Breast epithelium (tissue), 4 donors: Measurements from ENCODE around the gene CCDC152. TPM values are rescaled to one million over a fixed set of nuclear protein-coding genes. Genes with fewer than 3 reads are reported as not detected.

Experiments used
- DNase-seq, 2 donors: peaks; one replicate each; pipeline ENCODE4 v3.0.0-alpha.2; 2019; ENCODE audit warnings: low spot score in 2 of 2
- H3K27ac ChIP-seq, 2 donors: fragments of 200-600 bp; sonication (generic) in 1 of 2; one replicate each; pipeline ENCODE4 v1.5.1; 2016 to 2019; ENCODE audit warnings: mild to moderate bottlenecking in 1 of 2
- H3K27me3 ChIP-seq, 2 donors: fragments of 200-600 bp; sonication (generic) in 1 of 2; one replicate each; pipeline versions ENCODE4 v1.5.1 to v1.6.0; 2017 to 2019; ENCODE audit warnings: control low read depth in 1 of 2, mild to moderate bottlenecking in 1 of 2
- H3K36me3 ChIP-seq: fragments of 200-600 bp; one replicate; pipeline ENCODE4 v1.5.1; 2019
- H3K4me1 ChIP-seq, 2 donors: fragments of 200-600 bp; sonication (generic); one replicate each; pipeline ENCODE4 v1.5.1; 2016 to 2019; ENCODE audit warnings: control low read depth in 1 of 2
- H3K4me3 ChIP-seq, 3 donors: fragments of 200-600 bp; sonication (generic); 1 replicate in 2 of 3; 2 replicates in 1 of 3; pipeline ENCODE4 v1.5.1; 2016 to 2019; ENCODE audit warnings: mild to moderate bottlenecking in 3 of 3, moderate library complexity in 2 of 3
- H3K9me3 ChIP-seq, 2 donors: fragments of 200-600 bp; sonication (generic) in 1 of 2; one replicate each; pipeline ENCODE4 v1.5.1; 2016 to 2019; ENCODE audit warnings: control low read depth in 1 of 2
- POLR2A ChIP-seq: fragments of 450-650 bp; IDR thresholded peaks from one replicate; pipeline ENCODE4 v1.6.1; 2016; ENCODE audit warnings: antibody characterized with exemption, mild to moderate bottlenecking, moderate library complexity
- POLR2AphosphoS5 ChIP-seq, 3 donors: sonication (generic); formaldehyde crosslinking; IDR thresholded peaks; one replicate each; pipeline ENCODE4 v1.6.1; 2017; ENCODE audit warnings: antibody characterized with exemption in 3 of 3
- intact Hi-C: fragments of 100-400 bp; cut with DNase I; formaldehyde crosslinking; loops from one replicate; pipeline ENCODE4 v1.15.1; 2023; ENCODE audit warnings: low total_unique reads
- total RNA-seq, 3 donors: library from RNA; depleted of rRNA; stranded (reverse); fragments of >200 nt; gene quantifications; one replicate each; pipeline ENCODE4 v1.1.0, GENCODE V29; 2016
- TF ChIP-seq, protein P1 (sequence below), 3 donors: fragments of 450-650 bp; IDR thresholded peaks; one replicate each; pipeline ENCODE4 v1.5.1; 2016 to 2017; ENCODE audit warnings: antibody characterized with exemption in 3 of 3, mild to moderate bottlenecking in 3 of 3, moderate library complexity in 3 of 3

The CCDC152 gene
- total RNA-seq, 3 donors from 2014 or later: 0.88 to 1.3 (median 0.96) TPM

DNA sequence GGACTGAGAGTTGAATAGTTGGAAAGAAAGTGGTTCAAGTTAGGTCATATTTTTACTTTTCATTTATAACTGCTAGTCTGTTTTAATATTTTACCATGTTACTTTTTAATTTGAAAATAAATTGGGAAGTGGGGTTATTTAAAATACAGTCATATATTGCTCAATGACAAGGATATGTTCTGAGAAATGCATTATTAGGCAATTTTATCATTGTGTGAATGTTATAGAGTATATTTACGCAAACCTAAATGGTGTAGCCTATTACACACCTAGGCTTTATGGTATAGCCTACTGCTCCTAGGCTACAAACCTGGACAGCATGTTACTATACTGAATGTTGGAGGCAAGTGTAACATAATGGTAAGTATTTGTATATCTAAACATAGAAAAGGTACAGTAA lies 5.2 kb downstream of the CCDC152 start:
- no peaks in the 10 kb centered on the region for H3K4me1 ChIP-seq
- H3K4me3 ChIP-seq: no peak overlapping the region
- DNase-seq: no peak
- TF ChIP-seq POLR2AphosphoS5 (IDR thresholded peaks at IDR 0.05): no peak
- TF ChIP-seq POLR2A: no peak
- TF ChIP-seq, protein P1, sequence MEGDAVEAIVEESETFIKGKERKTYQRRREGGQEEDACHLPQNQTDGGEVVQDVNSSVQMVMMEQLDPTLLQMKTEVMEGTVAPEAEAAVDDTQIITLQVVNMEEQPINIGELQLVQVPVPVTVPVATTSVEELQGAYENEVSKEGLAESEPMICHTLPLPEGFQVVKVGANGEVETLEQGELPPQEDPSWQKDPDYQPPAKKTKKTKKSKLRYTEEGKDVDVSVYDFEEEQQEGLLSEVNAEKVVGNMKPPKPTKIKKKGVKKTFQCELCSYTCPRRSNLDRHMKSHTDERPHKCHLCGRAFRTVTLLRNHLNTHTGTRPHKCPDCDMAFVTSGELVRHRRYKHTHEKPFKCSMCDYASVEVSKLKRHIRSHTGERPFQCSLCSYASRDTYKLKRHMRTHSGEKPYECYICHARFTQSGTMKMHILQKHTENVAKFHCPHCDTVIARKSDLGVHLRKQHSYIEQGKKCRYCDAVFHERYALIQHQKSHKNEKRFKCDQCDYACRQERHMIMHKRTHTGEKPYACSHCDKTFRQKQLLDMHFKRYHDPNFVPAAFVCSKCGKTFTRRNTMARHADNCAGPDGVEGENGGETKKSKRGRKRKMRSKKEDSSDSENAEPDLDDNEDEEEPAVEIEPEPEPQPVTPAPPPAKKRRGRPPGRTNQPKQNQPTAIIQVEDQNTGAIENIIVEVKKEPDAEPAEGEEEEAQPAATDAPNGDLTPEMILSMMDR (IDR thresholded peaks at IDR 0.05): no peak
- intact Hi-C loops: no loop called here
- H3K36me3 ChIP-seq: no peaks in the 10 kb centered on the region
- no peaks in the 10 kb centered on the region for H3K9me3 ChIP-seq
- no peaks in the 10 kb centered on the region for H3K27me3 ChIP-seq
- no peak overlapping the region for H3K27ac ChIP-seq

DNA sequence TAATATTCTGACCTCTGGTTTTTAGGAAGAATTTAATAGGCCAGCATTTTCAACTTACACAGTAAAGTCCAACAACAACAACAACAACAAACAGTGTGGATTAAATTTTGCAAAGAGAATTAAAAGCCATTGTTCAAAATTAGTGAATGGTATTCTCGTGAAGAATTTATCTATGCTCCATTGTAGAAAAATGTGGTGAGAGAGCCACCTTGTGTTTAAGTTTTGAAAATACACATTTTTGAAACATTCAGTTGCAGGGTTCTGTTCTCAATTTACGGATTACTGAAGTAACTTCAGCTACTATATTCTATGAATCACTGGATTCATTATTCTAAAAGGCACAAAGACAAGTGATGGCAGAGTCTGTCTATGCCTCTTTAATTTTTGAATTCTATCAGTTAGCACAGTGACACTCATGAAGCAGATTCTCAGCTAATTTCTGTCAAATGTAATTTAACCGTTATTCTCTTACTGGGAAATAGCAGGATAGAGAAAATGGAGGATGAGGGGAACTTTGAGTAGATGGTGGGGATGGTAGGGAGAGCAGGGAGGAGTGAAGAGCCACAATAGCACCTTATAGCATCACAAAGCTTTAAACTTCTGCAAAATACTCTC lies 11.0 kb downstream of the CCDC152 start:
- no peak overlapping the region for H3K4me3 ChIP-seq
- no peak for TF ChIP-seq POLR2AphosphoS5 (IDR thresholded peaks at IDR 0.05)
- TF ChIP-seq, protein P1 (IDR thresholded peaks at IDR 0.05): peak; percentile 27 to 63 (median 57)
- H3K36me3 ChIP-seq: no peaks in the 10 kb centered on the region
- no peaks in the 10 kb centered on the region for H3K9me3 ChIP-seq
- intact Hi-C loops: no loop called here
- no peaks in the 10 kb centered on the region for H3K27me3 ChIP-seq
- H3K4me1 ChIP-seq: no peaks in the 10 kb centered on the region
- no peak overlapping the region for H3K27ac ChIP-seq
- DNase-seq: no peak

DNA sequence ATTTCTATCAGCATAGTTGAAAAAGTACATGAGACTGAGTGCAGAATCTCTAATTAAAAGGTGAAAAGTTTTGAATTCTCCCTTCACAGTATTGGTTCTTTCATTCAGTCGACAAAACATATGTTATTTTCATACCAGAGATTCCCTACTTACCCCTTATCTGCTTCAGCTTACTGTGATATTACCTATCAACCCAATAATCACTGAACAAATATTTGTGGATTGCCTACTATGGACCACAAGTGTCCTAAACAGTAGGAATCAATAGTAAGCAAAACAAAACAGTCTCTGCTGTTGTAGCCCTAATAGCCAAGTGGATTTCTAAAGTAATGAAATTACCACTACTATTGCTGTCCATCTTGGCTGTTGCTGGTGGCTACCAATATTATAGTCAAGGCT lies 11.5 kb downstream of the CCDC152 start:
- Histone ChIP-seq H3K9me3 (no peaks in the 10 kb centered on the region), H3K36me3 (no peaks in the 10 kb centered on the region), H3K4me3 (no peak overlapping the region), H3K4me1 (no peaks in the 10 kb centered on the region), H3K27ac (no peak overlapping the region), H3K27me3 (no peaks in the 10 kb centered on the region)
- no peak for DNase-seq
- intact Hi-C loops: no loop called here
- TF ChIP-seq POLR2A (no peak), POLR2AphosphoS5 (IDR thresholded peaks at IDR 0.05) (no peak)
- TF ChIP-seq, protein P1 (IDR thresholded peaks at IDR 0.05): no peak

DNA sequence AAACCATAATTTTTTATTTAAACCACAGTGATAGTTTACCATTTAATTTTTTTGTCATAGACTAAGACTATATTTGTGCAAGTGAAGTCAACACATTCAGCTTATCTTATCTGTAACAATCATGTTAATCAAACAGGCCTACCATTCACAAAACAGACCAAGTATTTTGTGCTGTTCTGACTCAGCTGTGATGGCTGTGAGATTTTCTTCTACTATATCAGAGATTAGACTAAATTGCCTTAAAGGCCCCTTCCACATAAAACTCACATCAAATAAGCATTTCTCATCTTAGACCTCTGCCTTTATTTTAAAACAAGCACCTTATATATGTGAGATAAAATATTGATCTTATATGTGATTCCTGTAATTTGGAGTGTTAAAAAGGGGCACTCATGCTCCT lies 13.4 kb downstream of the CCDC152 start:
- DNase-seq: no peak
- H3K4me3 ChIP-seq: no peak overlapping the region
- intact Hi-C loops: loop anchor here (5.0 kb wide), 1 partner anchor 248 kb away; no protein-coding TSS in a partner anchor
- H3K4me1 ChIP-seq: no peaks in the 10 kb centered on the region
- H3K27me3 ChIP-seq: no peaks in the 10 kb centered on the region
- TF ChIP-seq POLR2AphosphoS5 (IDR thresholded peaks at IDR 0.05): no peak
- TF ChIP-seq, protein P1 (IDR thresholded peaks at IDR 0.05): no peak
- no peak for TF ChIP-seq POLR2A
- H3K36me3 ChIP-seq: no peaks in the 10 kb centered on the region
- H3K9me3 ChIP-seq: no peaks in the 10 kb centered on the region
- H3K27ac ChIP-seq: no peak overlapping the region

DNA sequence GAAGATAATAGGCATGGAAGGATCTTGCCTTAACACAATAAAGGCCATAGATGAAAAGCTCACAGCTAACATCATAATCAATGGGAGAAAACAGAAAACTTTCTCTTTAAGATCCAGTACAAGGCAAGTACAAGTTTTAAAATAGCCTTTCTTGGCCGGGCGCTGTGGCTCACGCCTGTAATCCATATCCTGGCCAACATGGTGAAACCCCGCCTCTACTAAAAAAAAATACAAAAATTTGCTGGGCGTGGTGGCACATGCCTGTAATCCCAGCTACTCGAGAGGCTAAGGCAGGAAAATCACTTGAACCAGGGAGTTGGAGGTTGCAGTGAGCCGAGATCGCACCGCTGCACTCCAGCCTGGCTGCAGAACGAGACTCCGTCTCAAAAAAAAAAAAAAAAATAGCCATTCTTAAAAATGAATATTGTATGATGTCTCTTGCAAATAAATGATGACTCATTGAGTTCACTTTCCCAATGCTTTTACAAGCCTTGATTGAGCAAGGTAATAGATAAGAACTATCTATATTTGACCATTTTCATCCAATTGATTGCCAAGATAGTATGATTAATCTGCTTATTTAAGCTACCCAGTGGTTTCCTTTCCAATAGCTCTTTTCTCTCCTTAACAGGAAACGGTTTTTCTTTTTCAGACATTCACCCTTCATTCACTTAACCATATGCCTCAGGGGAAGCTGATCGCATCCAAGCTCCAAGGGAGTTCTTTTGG lies 15.8 kb downstream of the CCDC152 start:
- H3K4me3 ChIP-seq: peak overlapping the region in 2 of 3 donors; percentile 1 to 36
- no peaks in the 10 kb centered on the region for H3K27me3 ChIP-seq
- H3K9me3 ChIP-seq: no peaks in the 10 kb centered on the region
- no peaks in the 10 kb centered on the region for H3K36me3 ChIP-seq
- intact Hi-C loops: loop anchor here (5.0 kb wide), 1 partner anchor 250 kb away; no protein-coding TSS in a partner anchor
- no peaks in the 10 kb centered on the region for H3K4me1 ChIP-seq
- no peak overlapping the region for H3K27ac ChIP-seq
- DNase-seq: no peak
- TF ChIP-seq POLR2AphosphoS5 (IDR thresholded peaks at IDR 0.05) (no peak), POLR2A (no peak)
- TF ChIP-seq, protein P1 (IDR thresholded peaks at IDR 0.05): no peak
